SK-N-SH (cell line): ENCODE measurements around the gene UBXN2A. TPM values are rescaled to one million over a fixed set of nuclear protein-coding genes. Genes with fewer than 3 reads are reported as not detected.

Source experiments
- CTCF ChIA-PET: fragments of 300-600, 350-600 bp; formaldehyde crosslinking; extraction: SDS; loops from one replicate; lab custom pipeline; 2021; lab: Yijun Ruan, JAX
- POLR2A ChIA-PET: fragments of 350-600 bp; sonication (Branson Sonifier 250); formaldehyde crosslinking; extraction: SDS; loops from one replicate; lab custom pipeline; 2020; ENCODE audit warnings: antibody characterized with exemption, inconsistent platforms; lab: Yijun Ruan, JAX
- DNase-seq: peaks from one replicate; pipeline ENCODE4 v3.0.0; 2012
- H2AFZ ChIP-seq: fragments of 200-600 bp; sonication (generic); 2 replicates; pipeline ENCODE4 v1.8.1; 2016; ENCODE audit warnings: antibody characterized with exemption, mild to moderate bottlenecking, low read depth
- H3F3A ChIP-seq: fragments of 200-600 bp; sonication (generic); replicated peaks from 2 replicates; pipeline ENCODE3; 2016; ENCODE audit warnings: antibody characterized with exemption, mild to moderate bottlenecking; ENCODE audit not compliant: insufficient read depth
- H3K27ac ChIP-seq, 2 experiments: fragments of 200-500 bp in 1 of 2; fragments of 200-600 bp in 1 of 2; sonication (Bioruptor generic) in 1 of 2; sonication (generic), shearing (Covaris generic) in 1 of 2; 2 replicates each; pipeline versions ENCODE4 v1.5.1 to v1.6.1; 2014 to 2016; ENCODE audit warnings: low read depth in 2 of 2, inconsistent platforms in 1 of 2, low read length in 1 of 2, mild to moderate bottlenecking in 1 of 2, mixed read lengths in 1 of 2
- H3K27me3 ChIP-seq: fragments of 200-600 bp; sonication (generic), shearing (Covaris generic); 2 replicates; pipeline ENCODE4 v1.6.1; 2016; ENCODE audit warnings: mixed run types; ENCODE audit not compliant: insufficient read depth
- H3K36me3 ChIP-seq, 2 experiments: fragments of 200-500 bp in 1 of 2; fragments of 200-600 bp in 1 of 2; sonication (Bioruptor generic) in 1 of 2; sonication (generic) in 1 of 2; replicated peaks in 1 of 2; 2 replicates each; pipeline versions ENCODE3 to v1.5.1; 2014 to 2016; ENCODE audit warnings: low read length in 1 of 2, mild to moderate bottlenecking in 1 of 2; ENCODE audit not compliant: insufficient read depth in 2 of 2, control insufficient read depth in 1 of 2
- H3K4me1 ChIP-seq, 2 experiments: fragments of 200-500 bp in 1 of 2; fragments of 200-600 bp in 1 of 2; sonication (Bioruptor generic) in 1 of 2; sonication (generic), shearing (Covaris generic) in 1 of 2; 2 replicates each; pipeline versions ENCODE4 v1.5.1 to v1.6.1; 2014 to 2016; ENCODE audit warnings: low read depth in 1 of 2, low read length in 1 of 2, mixed run types in 1 of 2; ENCODE audit not compliant: insufficient read depth in 2 of 2, control insufficient read depth in 1 of 2
- H3K4me2 ChIP-seq: fragments of 200-600 bp; sonication (generic), shearing (Covaris generic); 2 replicates; pipeline ENCODE4 v1.6.1; 2017; ENCODE audit warnings: mixed run types
- H3K4me3 ChIP-seq, 2 experiments: fragments of 200-500 bp in 1 of 2; fragments of 200-600 bp in 1 of 2; sonication (Bioruptor generic) in 1 of 2; sonication (generic), shearing (Covaris generic) in 1 of 2; 2 replicates each; pipeline versions ENCODE4 v1.5.1 to v1.8.1; 2014 to 2016; ENCODE audit warnings: low read depth in 2 of 2, inconsistent platforms in 1 of 2, low read length in 1 of 2, mild to moderate bottlenecking in 1 of 2, mixed read lengths in 1 of 2, moderate library complexity in 1 of 2
- H3K79me2 ChIP-seq: fragments of 200-600 bp; sonication (generic); 2 replicates; pipeline ENCODE4 v1.8.1; 2017; ENCODE audit warnings: mild to moderate bottlenecking; ENCODE audit not compliant: insufficient read depth
- H3K9ac ChIP-seq: fragments of 200-600 bp; sonication (generic); 2 replicates; pipeline ENCODE4 v1.6.1; 2017; ENCODE audit warnings: mixed run types
- H3K9me2 ChIP-seq: fragments of 200-600 bp; sonication (generic); 2 replicates; pipeline ENCODE4 v1.6.1; 2017; ENCODE audit warnings: mixed run types
- H3K9me3 ChIP-seq: fragments of 200-600 bp; sonication (generic); 2 replicates; pipeline ENCODE4 v1.6.1; 2017; ENCODE audit warnings: mixed run types, mild to moderate bottlenecking, moderate library complexity
- H4K20me1 ChIP-seq: fragments of 200-600 bp; sonication (generic); 2 replicates; pipeline ENCODE4 v1.6.1; 2017; ENCODE audit warnings: mild to moderate bottlenecking, mixed run types; ENCODE audit not compliant: insufficient read depth
- ELF1 ChIP-seq: IDR thresholded peaks from 2 replicates; pipeline ENCODE4 v1.4.0; 2012
- FOXJ3 ChIP-seq: sonication (generic); formaldehyde crosslinking; IDR thresholded peaks from 2 replicates; pipeline ENCODE4 v1.5.1; 2020; ENCODE audit warnings: mild to moderate bottlenecking, missing genetic modification reagents
- FOXM1 ChIP-seq: IDR thresholded peaks from 2 replicates; pipeline ENCODE4 v1.4.0; 2012; ENCODE audit warnings: low read depth, mild to moderate bottlenecking
- IRF3 ChIP-seq: fragments of 150-350 bp; IDR thresholded peaks from 2 replicates; pipeline ENCODE4 v1.6.1; 2016; ENCODE audit warnings: mild to moderate bottlenecking, low read depth, low read length
- JUND ChIP-seq: IDR thresholded peaks from 2 replicates; pipeline ENCODE4 v1.4.0; 2012
- MAX ChIP-seq: IDR thresholded peaks from 2 replicates; pipeline ENCODE4 v1.4.0; 2012; ENCODE audit warnings: low read depth
- NFIC ChIP-seq: IDR thresholded peaks from 2 replicates; pipeline ENCODE4 v1.4.0; 2012; ENCODE audit warnings: borderline replicate concordance
- NRF1 ChIP-seq: IDR thresholded peaks from 2 replicates; pipeline ENCODE4 v1.6.1; 2012; ENCODE audit warnings: low read depth, mild to moderate bottlenecking, low read length
- PBX3 ChIP-seq: IDR thresholded peaks from 2 replicates; pipeline ENCODE4; 2012
- POLR2AphosphoS5 ChIP-seq: IDR thresholded peaks from 2 replicates; pipeline ENCODE4 v1.6.1; 2012; ENCODE audit warnings: low read depth, low read length
- RAD21 ChIP-seq: IDR thresholded peaks from 2 replicates; pipeline ENCODE4 v1.6.1; 2012; ENCODE audit warnings: mild to moderate bottlenecking, low read length
- REST ChIP-seq: IDR thresholded peaks from 2 replicates; pipeline ENCODE4 v1.6.1; 2012; ENCODE audit warnings: mild to moderate bottlenecking, low read depth, low read length, moderate library complexity
- RFX5 ChIP-seq: IDR thresholded peaks from 2 replicates; pipeline ENCODE4 v1.6.1; 2012; ENCODE audit warnings: mild to moderate bottlenecking, improper control_type of control experiment, low read length
- SMC3 ChIP-seq: IDR thresholded peaks from 2 replicates; pipeline ENCODE4 v1.6.1; 2012; ENCODE audit warnings: low read depth, low read length, improper control_type of control experiment
- TAF1 ChIP-seq: IDR thresholded peaks from 2 replicates; pipeline ENCODE4 v1.6.1; 2012; ENCODE audit warnings: low read depth, mild to moderate bottlenecking, low read length, moderate library complexity, borderline replicate concordance
- TCF12 ChIP-seq: IDR thresholded peaks from 2 replicates; pipeline ENCODE4 v1.4.0; 2012
- USF1 ChIP-seq: IDR thresholded peaks from 2 replicates; pipeline ENCODE4 v1.4.0; 2012; ENCODE audit warnings: low read depth, borderline replicate concordance
- USF2 ChIP-seq: fragments of 150-350 bp; IDR thresholded peaks from 2 replicates; pipeline ENCODE4 v1.6.1; 2017; ENCODE audit warnings: antibody characterized with exemption, low read length, low read depth, borderline replicate concordance
- YY1 ChIP-seq: IDR thresholded peaks from 2 replicates; pipeline ENCODE4 v1.4.0; 2012; ENCODE audit warnings: low read depth, mild to moderate bottlenecking
- WGBS: methylation state at CpG from one replicate; pipeline ENCODE4 v1.1.6; 2017; ENCODE audit warnings: low lambda C conversion rate; 5-methylcytosine and 5-hydroxymethylcytosine counted together
- polyA plus RNA-seq, 3 experiments: library from polyadenylated mRNA; depleted of rRNA; stranded (reverse); fragments of >200 nt; gene quantifications; 2 replicates each; pipeline ENCODE4 v1.2.3, GENCODE V29; 2012

Gene UBXN2A
- polyA plus RNA-seq, 1 of the 3 experiments (the other 2 are of a cell fraction), result 5.8 TPM

- TF ChIP-seq REST, result peak; percentile 47; the same call in 1 of the 2 replicates
- TF ChIP-seq USF2, result no peak
- TF ChIP-seq USF1, result no peak
- peak; percentile 90 for TF ChIP-seq POLR2AphosphoS5
- no peak for TF ChIP-seq RFX5
- TF ChIP-seq IRF3, result no peak
- no peak for TF ChIP-seq FOXM1
- peak; percentile 85 for TF ChIP-seq SMC3
Measured at GRCh38 chr2:23926750-23927571, 13.3 kb upstream of the UBXN2A start, which contains the start of gene ATAD2B (continued).

GRCh38 chr2:23934259-23934658, 6.0 kb upstream of the UBXN2A start:
- no peaks in the 10 kb centered on the region for H3K9me3 ChIP-seq
- ChIA-PET POLR2A (interaction anchor here (0.7 kb wide), 1 partner anchor 142 kb away, joined by 3 read pairs; the partner anchor contains the start of gene SF3B6), CTCF (interaction anchor here (1.3 kb wide), 1 partner anchor 8 kb away, joined by 4 read pairs; no protein-coding TSS in a partner anchor)
- no peak overlapping the region for H2AFZ ChIP-seq
- no peak overlapping the region for H3K27ac ChIP-seq
- peaks cover 11% of the 10 kb centered on the region for H3K79me2 ChIP-seq
- peaks cover 0 to 10% of the 10 kb centered on the region in 2 experiments for H3K36me3 ChIP-seq
- H3F3A ChIP-seq, result peaks cover 6% of the 10 kb centered on the region
- H3K4me1 ChIP-seq, result peaks cover 0 to 1% of the 10 kb centered on the region in 2 experiments; a peak in 1 of 4 replicates
- no peak overlapping the region for H3K4me3 ChIP-seq
- WGBS, result 89% methylated on average over 1 of the region's 1 CpG
- TF ChIP-seq ELF1 (no peak), NRF1 (no peak), SMC3 (no peak), JUND (no peak), NFIC (no peak), USF1 (no peak), FOXJ3 (CRISPR knock-in tag) (no peak), POLR2AphosphoS5 (no peak), IRF3 (no peak), MAX (no peak), YY1 (no peak), TAF1 (no peak), PBX3 (no peak), RAD21 (no peak), TCF12 (no peak)
- no peaks in the 10 kb centered on the region for H4K20me1 ChIP-seq
- H3K9ac ChIP-seq, result no peak overlapping the region
- H3K27me3 ChIP-seq, result no peaks in the 10 kb centered on the region
- no peak overlapping the region for H3K4me2 ChIP-seq
- DNase-seq, result no peak
- H3K9me2 ChIP-seq, result no peaks in the 10 kb centered on the region
